H1 (cell line): Measurements from ENCODE around the gene PRRG2. TPM values are rescaled to one million over a fixed set of nuclear protein-coding genes. Genes with fewer than 3 reads are reported as not detected.

Experiments used
- CTCF ChIA-PET: fragments of 300-600 bp; sonication (Branson Sonifier 250); formaldehyde crosslinking; loops from one replicate; lab custom pipeline; 2021; ENCODE audit not compliant: partially characterized antibody; lab: Charles Lee
- POLR2A ChIA-PET: fragments of 300-600 bp; sonication (Branson Sonifier 250); formaldehyde crosslinking; loops from one replicate; lab custom pipeline; 2021; ENCODE audit warnings: inconsistent platforms; ENCODE audit not compliant: partially characterized antibody; lab: Charles Lee
- DNase-seq, 2 experiments: peaks; one replicate each; pipeline versions ENCODE4 v3.0.0 to v3.0.0-alpha.2; 2010 to 2022; ENCODE audit warnings: low spot score in 2 of 2, low read depth in 1 of 2, mixed read lengths in 1 of 2
- FAIRE-seq: peaks from 2 replicates; lab custom pipeline; 2011; peaks lifted over from hg19 to GRCh38; lab: Jason Lieb, UNC
- H2AFZ ChIP-seq: 2 replicates; pipeline ENCODE4 v1.8.1; 2012; ENCODE audit warnings: low read length, inconsistent platforms
- H2AK5ac ChIP-seq: 2 replicates; pipeline ENCODE4 v1.6.1; 2013; ENCODE audit warnings: low read depth, low read length
- H2BK120ac ChIP-seq: replicated peaks from 2 replicates; pipeline ENCODE3; 2013; ENCODE audit warnings: low read depth, low read length, inconsistent platforms
- H2BK12ac ChIP-seq: 2 replicates; pipeline ENCODE4 v1.6.1; 2013; ENCODE audit warnings: low read depth, low read length
- H2BK15ac ChIP-seq: 2 replicates; pipeline ENCODE4 v1.6.1; 2013; ENCODE audit warnings: low read length
- H2BK20ac ChIP-seq: 2 replicates; pipeline ENCODE4 v1.6.1; 2013; ENCODE audit warnings: low read length
- H2BK5ac ChIP-seq: 2 replicates; pipeline ENCODE4 v1.6.1; 2013; ENCODE audit warnings: low read depth, low read length
- H3K14ac ChIP-seq: 2 replicates; pipeline ENCODE4 v1.6.1; 2013; ENCODE audit warnings: inconsistent platforms; ENCODE audit not compliant: insufficient read length
- H3K18ac ChIP-seq: 2 replicates; pipeline ENCODE4 v1.6.1; 2013; ENCODE audit warnings: low read length; ENCODE audit errors: extremely low read depth
- H3K23ac ChIP-seq: 2 replicates; pipeline ENCODE4 v1.6.1; 2013; ENCODE audit warnings: inconsistent platforms; ENCODE audit not compliant: insufficient read length
- H3K23me2 ChIP-seq: 2 replicates; pipeline ENCODE4 v1.6.1; 2013; ENCODE audit warnings: low read depth, low read length
- H3K27ac ChIP-seq: 2 replicates; pipeline ENCODE4 v1.6.1; 2011; ENCODE audit warnings: low read depth, low read length, inconsistent platforms
- H3K27me3 ChIP-seq, 4 experiments: replicated peaks in 1 of 4; 1 replicate in 1 of 4; 2 replicates in 3 of 4; pipeline versions ENCODE4 v1.6.1 to v1.8.1; 2011 to 2013; ENCODE audit warnings: low read length in 3 of 4, mild to moderate bottlenecking in 3 of 4, inconsistent platforms in 2 of 4, mixed read lengths in 2 of 4, moderate library complexity in 1 of 4; ENCODE audit not compliant: control insufficient read depth in 3 of 4, insufficient read depth in 3 of 4; ENCODE audit errors: extremely low read depth in 1 of 4
- H3K36me3 ChIP-seq, 4 experiments: 2 replicates each; pipeline versions ENCODE4 v1.6.1 to v1.8.1; 2011 to 2013; ENCODE audit warnings: mild to moderate bottlenecking in 4 of 4, low read length in 3 of 4, moderate library complexity in 2 of 4, control low read depth in 1 of 4, inconsistent platforms in 1 of 4; ENCODE audit not compliant: insufficient read depth in 4 of 4, control insufficient read depth in 2 of 4
- H3K4ac ChIP-seq: replicated peaks from 2 replicates; pipeline ENCODE3; 2013; ENCODE audit warnings: low read length, low read depth, mixed read lengths, inconsistent platforms; ENCODE audit not compliant: insufficient read length
- H3K4me1 ChIP-seq, 4 experiments: replicated peaks in 1 of 4; 1 replicate in 1 of 4; 2 replicates in 3 of 4; pipeline versions ENCODE4 v1.6.1 to v1.8.1; 2011 to 2013; ENCODE audit warnings: low read length in 3 of 4, inconsistent platforms in 2 of 4, mixed read lengths in 1 of 4; ENCODE audit not compliant: insufficient read depth in 4 of 4, control insufficient read depth in 3 of 4
- H3K4me2 ChIP-seq, 2 experiments: 2 replicates each; pipeline versions ENCODE4 v1.6.1 to v1.8.1; 2011 to 2013; ENCODE audit warnings: low read depth in 2 of 2, low read length in 2 of 2, control low read depth in 1 of 2, inconsistent platforms in 1 of 2, mild to moderate bottlenecking in 1 of 2; ENCODE audit not compliant: insufficient read depth in 1 of 2
- H3K4me3 ChIP-seq, 4 experiments: fragments of 200-600, 300-600 bp in 1 of 4; sonication (generic), shearing (Covaris generic), sonication (Bioruptor Twin) in 1 of 4; 2 replicates each; pipeline versions ENCODE4 v1.5.1 to v1.8.1; 2011 to 2016; ENCODE audit warnings: low read length in 4 of 4, low read depth in 3 of 4, control low read depth in 2 of 4, inconsistent platforms in 2 of 4, mild to moderate bottlenecking in 2 of 4, mixed read lengths in 1 of 4, moderate library complexity in 1 of 4; ENCODE audit not compliant: insufficient read depth in 2 of 4; ENCODE audit errors: extremely low read depth in 1 of 4
- H3K56ac ChIP-seq: replicated peaks from 2 replicates; pipeline ENCODE3; 2013; ENCODE audit warnings: low read depth, mild to moderate bottlenecking, mixed read lengths, low read length, inconsistent platforms; ENCODE audit not compliant: insufficient read length
- H3K79me1 ChIP-seq: 2 replicates; pipeline ENCODE4 v1.6.1; 2013; ENCODE audit warnings: low read depth, low read length, control low read depth
- H3K79me2 ChIP-seq, 2 experiments: 2 replicates each; pipeline versions ENCODE4 v1.6.1 to v1.8.1; 2012 to 2013; ENCODE audit warnings: low read length in 2 of 2, mild to moderate bottlenecking in 2 of 2, inconsistent platforms in 1 of 2; ENCODE audit not compliant: insufficient read depth in 2 of 2, control insufficient read depth in 1 of 2
- H3K9ac ChIP-seq, 4 experiments: replicated peaks in 1 of 4; 1 replicate in 1 of 4; 2 replicates in 3 of 4; pipeline versions ENCODE4 v1.6.1 to v1.8.1; 2011 to 2013; ENCODE audit warnings: low read depth in 3 of 4, low read length in 3 of 4, control low read depth in 2 of 4, mild to moderate bottlenecking in 2 of 4, moderate library complexity in 2 of 4, inconsistent platforms in 1 of 4; ENCODE audit errors: extremely low read depth in 1 of 4
- H3K9me3 ChIP-seq, 2 experiments: 2 replicates each; pipeline versions ENCODE4 v1.6.1 to v1.8.1; 2012 to 2013; ENCODE audit warnings: mild to moderate bottlenecking in 2 of 2, moderate library complexity in 2 of 2, control low read depth in 1 of 2, inconsistent platforms in 1 of 2, low read depth in 1 of 2, low read length in 1 of 2, mixed read lengths in 1 of 2; ENCODE audit not compliant: insufficient read depth in 2 of 2
- H4K20me1 ChIP-seq, 2 experiments: replicated peaks in 1 of 2; 2 replicates each; pipeline versions ENCODE3 to v1.8.1; 2011 to 2013; ENCODE audit warnings: inconsistent platforms in 2 of 2, low read length in 2 of 2, mild to moderate bottlenecking in 1 of 2; ENCODE audit not compliant: insufficient read depth in 2 of 2, control insufficient read depth in 1 of 2
- H4K5ac ChIP-seq: 2 replicates; pipeline ENCODE4 v1.6.1; 2013; ENCODE audit warnings: low read length, low read depth, mixed read lengths, inconsistent platforms; ENCODE audit not compliant: insufficient read length
- H4K8ac ChIP-seq: 2 replicates; pipeline ENCODE4 v1.8.0; 2013; ENCODE audit warnings: mild to moderate bottlenecking, moderate library complexity, low read length, inconsistent platforms; ENCODE audit not compliant: insufficient read depth; ENCODE audit errors: extremely low read depth
- H4K91ac ChIP-seq: replicated peaks from 2 replicates; pipeline ENCODE3; 2013; ENCODE audit warnings: low read length, mixed read lengths, inconsistent platforms; ENCODE audit not compliant: insufficient read length
- POLR2A ChIP-seq, 2 experiments: IDR thresholded peaks; 1 replicate in 1 of 2; 2 replicates in 1 of 2; pipeline ENCODE4 v1.6.1; 2011; ENCODE audit warnings: low read depth in 2 of 2, low read length in 2 of 2, mild to moderate bottlenecking in 2 of 2; ENCODE audit errors: control extremely low read depth in 1 of 2
- WGBS, 2 experiments: shearing (Covaris generic) in 1 of 2; methylation state at CpG; one replicate each; pipeline versions ENCODE4 v1.1.6 to v1.1.7; 2013 to 2015; ENCODE audit warnings: low lambda C conversion rate in 2 of 2, mixed read lengths in 2 of 2, inconsistent platforms in 1 of 2, low coverage in 1 of 2, missing lambda C conversion rate in 1 of 2; ENCODE audit not compliant: insufficient replicate concordance in 2 of 2, insufficient coverage in 1 of 2, insufficient read length in 1 of 2; ENCODE audit errors: extremely low coverage in 1 of 2, missing lambda C conversion rate in 1 of 2; 5-methylcytosine and 5-hydroxymethylcytosine counted together
- polyA plus RNA-seq, 7 experiments: library from polyadenylated mRNA; depleted of rRNA in 3 of 7; stranded (reverse) in 5 of 7; unstranded in 2 of 7; fragments of >200 nt in 5 of 7; fragments of 200-250 nt in 2 of 7; gene quantifications; 1 replicate in 5 of 7; 2 replicates in 1 of 7; 4 replicates in 1 of 7; pipeline versions ENCODE4 v1.2.1 to v1.2.3, GENCODE V29; 2011 to 2013; ENCODE audit warnings: missing spikeins in 2 of 7, mixed read lengths in 2 of 7
- total RNA-seq: library from RNA; stranded (reverse); fragmentation: NEBNext Ultra II Directional; extraction: Animal tissue kit (Norgen Biotek cat#: 25700); gene quantifications from 2 replicates; pipeline ENCODE4 v1.2.1, GENCODE V29; 2021

The PRRG2 gene
- total and polyA plus RNA-seq, 2 of the 8 experiments (the other 6 are each of a cell fraction or from before 2014, with no cell fraction given) = 4.1 to 5.6 TPM

GRCh38 chr19:49614096-49614833 lies 33.1 kb downstream of the PRRG2 start:
- ChIA-PET POLR2A (interaction anchor here (37.8 to 50.7 kb wide), 2 partner anchors 10 to 12 kb away, joined by 840 read pairs; partner anchors contain the start of genes PRR12, RRAS and SCAF1), CTCF (interaction anchor here (1.0 to 1.5 kb wide), 4 partner anchors 9 to 71 kb away, joined by 3 to 6 read pairs (median 3); no protein-coding TSS in a partner anchor)
- Histone ChIP-seq H3K27me3 (no peaks in the 10 kb centered on the region), H3K4me2 (no peak overlapping the region), H2BK15ac (no peak overlapping the region), H3K9me3 (no peaks in the 10 kb centered on the region), H3K4ac (no peak overlapping the region), H4K91ac (no peak overlapping the region), H3K4me1 (no peaks in the 10 kb centered on the region), H3K18ac (no peak overlapping the region), H3K56ac (no peak overlapping the region), H2BK5ac (no peak overlapping the region), H2BK12ac (no peak overlapping the region), H2AK5ac (no peak overlapping the region), H2BK20ac (no peak overlapping the region), H4K20me1 (peaks cover 14 to 24% of the 10 kb centered on the region in 2 experiments), H3K79me1 (peaks cover 12% of the 10 kb centered on the region), H4K8ac (no peak overlapping the region; the same call in 1 of the 2 replicates), H3K23ac (no peak overlapping the region), H2AFZ (no peak overlapping the region), H3K4me3 (no peak overlapping the region), H3K36me3 (peaks cover 15 to 62% (median 35%) of the 10 kb centered on the region in 4 experiments), H3K14ac (no peak overlapping the region), H2BK120ac (no peak overlapping the region), H3K9ac (no peak overlapping the region), H3K23me2 (no peaks in the 10 kb centered on the region), H3K27ac (no peak overlapping the region), H3K79me2 (peaks cover 0 to 38% of the 10 kb centered on the region in 2 experiments; a peak in 2 of 4 replicates), H4K5ac (no peak overlapping the region)
- TF ChIP-seq POLR2A (IDR thresholded peaks at IDR 0.05; ENCODE audit: control extremely low read depth in 1 of 2, low read depth in 2 of 2, low read length in 2 of 2) = no peak
- DNase-seq (no peak), FAIRE-seq (no peak)
- WGBS, 2 experiments = 91% methylated on average over 19 of the region's 19 CpGs; no CpG with 5 or more reads in 1 of the 2 experiments
